HCT116 (cell line): ENCODE results near the gene CNTNAP5. TPM values are rescaled to one million over a fixed set of nuclear protein-coding genes. Genes with fewer than 3 reads are reported as not detected.

Experiments used
- ATAC-seq: fragments of 200-7000 bp; cut with Tn5 transposase; 2 replicates; pipeline ENCODE4 v1.9.1; 2020; ENCODE audit warnings: mild to moderate bottlenecking, moderate library complexity
- BruUV-seq: library from RNA; stranded (reverse); fragments of 400-500 nt; replicated peaks from 2 replicates; lab custom pipeline; 2021; lab: Mats Ljungman, UMichigan
- CTCF ChIA-PET: fragments of 300-600 bp; sonication (Branson Sonifier 250); formaldehyde crosslinking; loops from one replicate; lab custom pipeline; 2021; ENCODE audit warnings: antibody characterized with exemption; lab: Charles Lee
- POLR2A ChIA-PET: fragments of 300-600, 350-600 bp; sonication (Branson Sonifier 250); formaldehyde crosslinking; loops from one replicate; lab custom pipeline; 2021; ENCODE audit warnings: antibody characterized with exemption; lab: Charles Lee
- RAD21 ChIA-PET, 2 experiments: fragments of 300-600 bp; sonication (Branson Sonifier 250); formaldehyde crosslinking; loops; one replicate each; lab custom pipeline; 2023; ENCODE audit warnings: low total read pairs in 2 of 2; ENCODE audit not compliant: uncharacterized antibody in 2 of 2, unreplicated experiment in 2 of 2, low non-redundant PET in 1 of 2; lab: Charles Lee
- DNase-seq: peaks from one replicate; pipeline ENCODE4 v3.0.0-alpha.2; 2010; ENCODE audit warnings: low read depth, low spot score
- H2AFZ ChIP-seq: fragments of 200-600 bp; shearing (Covaris generic), sonication (generic); 2 replicates; pipeline ENCODE4 v1.6.1; 2017; ENCODE audit warnings: low read depth, mixed run types, mixed read lengths, antibody characterized with exemption, low read length; ENCODE audit not compliant: poor library complexity, severe bottlenecking
- H3K27ac ChIP-seq: 2 replicates; pipeline ENCODE4 v1.5.1; 2012; ENCODE audit warnings: low read depth, low read length
- H3K27me3 ChIP-seq: fragments of 200-600 bp; sonication (generic); 2 replicates; pipeline ENCODE4 v1.6.1; 2016; ENCODE audit warnings: mixed run types, low read length, mixed read lengths; ENCODE audit not compliant: insufficient read depth
- H3K36me3 ChIP-seq, 2 experiments: fragments of 200-500 bp in 1 of 2; fragments of 200-600 bp in 1 of 2; sonication (Bioruptor generic) in 1 of 2; sonication (generic) in 1 of 2; 2 replicates each; pipeline versions ENCODE4 v1.5.1 to v1.6.1; 2014 to 2016; ENCODE audit warnings: low read length in 2 of 2, inconsistent platforms in 1 of 2, mixed read lengths in 1 of 2, mixed run types in 1 of 2; ENCODE audit not compliant: insufficient read depth in 2 of 2, control insufficient read depth in 1 of 2
- H3K4me1 ChIP-seq, 2 experiments: fragments of 200-600 bp in 1 of 2; sonication (generic) in 1 of 2; 2 replicates each; pipeline versions ENCODE4 v1.5.1 to v1.6.1; 2012 to 2017; ENCODE audit warnings: low read length in 2 of 2, inconsistent platforms in 1 of 2, mild to moderate bottlenecking in 1 of 2, mixed read lengths in 1 of 2, mixed run types in 1 of 2, moderate library complexity in 1 of 2; ENCODE audit not compliant: insufficient read depth in 2 of 2, control insufficient read depth in 1 of 2
- H3K4me2 ChIP-seq: fragments of 200-600 bp; sonication (generic); 2 replicates; pipeline ENCODE4 v1.6.1; 2017; ENCODE audit warnings: mixed run types, low read length, mixed read lengths
- H3K4me3 ChIP-seq, 2 experiments: fragments of 200-600 bp in 1 of 2; sonication (generic) in 1 of 2; replicated peaks in 1 of 2; 2 replicates each; pipeline ENCODE4 v1.5.1; 2011 to 2016; ENCODE audit warnings: low read length in 2 of 2, control low read depth in 1 of 2, low read depth in 1 of 2, mild to moderate bottlenecking in 1 of 2, mixed read lengths in 1 of 2, mixed run types in 1 of 2
- H3K79me2 ChIP-seq: fragments of 200-600 bp; sonication (generic); 2 replicates; pipeline ENCODE4 v1.6.1; 2017; ENCODE audit warnings: mild to moderate bottlenecking, mixed run types, low read length, moderate library complexity, mixed read lengths; ENCODE audit not compliant: insufficient read depth
- H3K9ac ChIP-seq: fragments of 200-600 bp; sonication (generic); 2 replicates; pipeline ENCODE4 v1.6.1; 2016; ENCODE audit warnings: low read length, mixed read lengths
- H3K9me2 ChIP-seq: fragments of 200-600 bp; sonication (generic), shearing (Covaris generic); 2 replicates; pipeline ENCODE4 v1.6.1; 2017; ENCODE audit warnings: mixed run types, mild to moderate bottlenecking, moderate library complexity; ENCODE audit not compliant: insufficient read depth
- H3K9me3 ChIP-seq, 2 experiments: fragments of 200-500 bp in 1 of 2; fragments of 200-600 bp in 1 of 2; sonication (Bioruptor generic) in 1 of 2; sonication (generic) in 1 of 2; 2 replicates each; pipeline ENCODE4 v1.6.1; 2014 to 2017; ENCODE audit warnings: low read length in 2 of 2, mixed read lengths in 2 of 2, inconsistent platforms in 1 of 2, low read depth in 1 of 2, mild to moderate bottlenecking in 1 of 2, mixed run types in 1 of 2, moderate library complexity in 1 of 2; ENCODE audit not compliant: control insufficient read depth in 1 of 2, insufficient read depth in 1 of 2
- H4K20me1 ChIP-seq: fragments of 200-600 bp; sonication (generic), shearing (Covaris generic); 2 replicates; pipeline ENCODE4 v1.6.1; 2017; ENCODE audit warnings: mixed run types, mild to moderate bottlenecking, moderate library complexity; ENCODE audit not compliant: insufficient read depth
- CBX3 ChIP-seq: IDR thresholded peaks from 2 replicates; pipeline ENCODE4 v1.6.1; 2012; ENCODE audit warnings: low read depth
- CEBPB ChIP-seq: IDR thresholded peaks from 2 replicates; pipeline ENCODE4 v1.6.1; 2012; ENCODE audit warnings: low read depth
- EGR1 ChIP-seq: IDR thresholded peaks from 2 replicates; pipeline ENCODE4 v1.6.1; 2012; ENCODE audit warnings: low read depth
- ELF1 ChIP-seq: IDR thresholded peaks from 2 replicates; pipeline ENCODE4 v1.6.1; 2012; ENCODE audit warnings: low read depth, borderline replicate concordance
- EZH2 ChIP-seq: fragments of 200-600 bp; sonication (generic); IDR thresholded peaks from 2 replicates; pipeline ENCODE4 v1.6.1; 2017; ENCODE audit warnings: antibody characterized with exemption, mixed run types
- EZH2phosphoT487 ChIP-seq: fragments of 200-600 bp; IDR thresholded peaks from 2 replicates; pipeline ENCODE4 v1.6.1; 2018; ENCODE audit warnings: antibody characterized with exemption, borderline replicate concordance
- FOSL1 ChIP-seq: IDR thresholded peaks from 2 replicates; pipeline ENCODE4 v1.6.1; 2012; ENCODE audit warnings: low read depth
- JUND ChIP-seq: IDR thresholded peaks from 2 replicates; pipeline ENCODE4 v1.6.1; 2012
- MAX ChIP-seq: IDR thresholded peaks from 2 replicates; pipeline ENCODE4 v1.6.1; 2012
- POLR2A ChIP-seq: IDR thresholded peaks from 2 replicates; pipeline ENCODE4 v1.7.0; 2011; ENCODE audit warnings: borderline replicate concordance; ENCODE audit not compliant: insufficient read depth, insufficient read length; ENCODE audit errors: extremely low read depth
- RAD21 ChIP-seq: IDR thresholded peaks from 2 replicates; pipeline ENCODE4 v1.6.1; 2012; ENCODE audit warnings: low read depth, mild to moderate bottlenecking
- REST ChIP-seq: IDR thresholded peaks from 2 replicates; pipeline ENCODE4 v1.6.1; 2012; ENCODE audit warnings: low read depth
- SP1 ChIP-seq: IDR thresholded peaks from 2 replicates; pipeline ENCODE4 v1.6.1; 2012; ENCODE audit warnings: low read depth
- TCF7L2 ChIP-seq: IDR thresholded peaks from 2 replicates; pipeline ENCODE4 v1.7.0; 2011; ENCODE audit warnings: borderline replicate concordance, inconsistent platforms; ENCODE audit not compliant: insufficient read depth, insufficient read length; ENCODE audit errors: extremely low read depth
- YY1 ChIP-seq: IDR thresholded peaks from 2 replicates; pipeline ENCODE4 v1.6.1; 2011; ENCODE audit warnings: low read length, low read depth, moderate library complexity, mild to moderate bottlenecking; ENCODE audit not compliant: insufficient replicate concordance; ENCODE audit errors: extremely low read depth
- ZBTB33 ChIP-seq: IDR thresholded peaks from 2 replicates; pipeline ENCODE4 v1.6.1; 2011; ENCODE audit warnings: mild to moderate bottlenecking, low read length, moderate library complexity; ENCODE audit not compliant: insufficient replicate concordance; ENCODE audit errors: extremely low read depth
- ZFX ChIP-seq: fragments of 450-650 bp; IDR thresholded peaks from 2 replicates; pipeline ENCODE4 v1.6.1; 2017
- ZNF274 ChIP-seq: fragments of 200-500 bp; sonication (Bioruptor generic); IDR thresholded peaks from 2 replicates; pipeline ENCODE4 v1.6.1; 2014; ENCODE audit warnings: mild to moderate bottlenecking, low read depth, low read length, inconsistent platforms
- intact Hi-C: fragments of 100-400 bp; cut with micrococcal nuclease; formaldehyde crosslinking; loops from 2 replicates; pipeline ENCODE4 v1.10.0; 2022
- total RNA-seq: library from RNA; stranded (reverse); gene quantifications from one replicate; pipeline ENCODE4 v1.2.1, GENCODE V29; 2021; ENCODE audit not compliant: unreplicated experiment
- TF ChIP-seq, protein P1 (sequence below): IDR thresholded peaks from 2 replicates; pipeline ENCODE4 v1.6.1; 2012

CNTNAP5 gene
- total RNA-seq, 1 experiment from 2014 or later: not detected

DNA sequence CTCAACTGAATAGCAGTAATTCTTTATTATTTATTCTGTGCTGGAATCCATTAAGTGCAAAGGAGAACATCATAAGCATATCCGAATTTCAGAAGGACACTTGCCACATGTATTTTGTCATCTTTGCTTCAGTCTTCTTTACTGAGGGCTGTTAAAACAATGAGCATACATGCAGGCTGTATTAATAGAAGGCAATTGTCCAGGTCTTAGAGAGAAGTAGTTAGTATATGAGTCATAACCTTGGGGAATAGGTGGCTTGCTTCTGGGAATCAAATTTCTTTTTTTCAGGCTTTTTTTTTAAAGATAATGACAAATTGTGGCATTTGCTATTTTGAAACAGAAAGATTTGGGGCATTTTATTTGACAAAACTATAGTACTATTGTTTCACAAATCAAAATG is 773.5 kb downstream of the CNTNAP5 start:
- Histone ChIP-seq H3K9me2 (no peaks in the 10 kb centered on the region), H3K79me2 (no peaks in the 10 kb centered on the region), H3K4me2 (no peak overlapping the region), H3K9ac (no peak overlapping the region), H2AFZ (no peak overlapping the region), H3K4me1 (no peaks in the 10 kb centered on the region), H3K27ac (no peak overlapping the region), H4K20me1 (no peaks in the 10 kb centered on the region), H3K27me3 (no peaks in the 10 kb centered on the region), H3K4me3 (no peak overlapping the region), H3K9me3 (peaks cover 9 to 30% of the 10 kb centered on the region in 2 experiments; a peak in 2 of 4 replicates), H3K36me3 (no peaks in the 10 kb centered on the region)
- no TSS peak for BruUV-seq
- intact Hi-C loops: no loop called here
- POLR2A ChIA-PET: no interaction called here
- no peak for DNase-seq
- CTCF ChIA-PET: no interaction called here
- RAD21 ChIA-PET: no interaction called here
- no peak for TF ChIP-seq ELF1
- no peak for TF ChIP-seq TCF7L2
- no peak for TF ChIP-seq ZFX
- TF ChIP-seq EGR1: no peak
- TF ChIP-seq ZNF274: no peak
- no peak for TF ChIP-seq SP1
- no peak for TF ChIP-seq EZH2phosphoT487
- no peak for TF ChIP-seq POLR2A
- TF ChIP-seq YY1: no peak
- TF ChIP-seq MAX: no peak
- no peak for TF ChIP-seq FOSL1
- no peak for TF ChIP-seq REST
- TF ChIP-seq EZH2: no peak
- TF ChIP-seq RAD21: no peak
- no peak for TF ChIP-seq JUND
- no peak for TF ChIP-seq CBX3
- TF ChIP-seq ZBTB33: no peak
- no peak for TF ChIP-seq CEBPB
- TF ChIP-seq, protein P1, sequence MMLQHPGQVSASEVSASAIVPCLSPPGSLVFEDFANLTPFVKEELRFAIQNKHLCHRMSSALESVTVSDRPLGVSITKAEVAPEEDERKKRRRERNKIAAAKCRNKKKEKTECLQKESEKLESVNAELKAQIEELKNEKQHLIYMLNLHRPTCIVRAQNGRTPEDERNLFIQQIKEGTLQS: no peak
- ATAC-seq: no peak
